Globus pallidus (tissue), 1 donor: ENCODE measurements around the gene ZNF436.

ENCODE experiments used
- DNase-seq: peaks from one replicate; pipeline ENCODE4 v3.0.0-alpha.2; 2015; ENCODE audit warnings: low spot score

The ZNF436 gene

GRCh38 chr1:23369335-23370013 is at the start of gene ZNF436:
Gene ZNF436 (minus strand): TSS chr1:23369836. CDS start chr1:23368005, 1,831 bp downstream.
- DNase-seq, result peak; percentile 60

GRCh38 chr1:23419180-23419579 is 49.5 kb upstream of the ZNF436 start:
- no peak for DNase-seq

GRCh38 chr1:23417570-23417969 is 47.9 kb upstream of the ZNF436 start:
- no peak for DNase-seq

GRCh38 chr1:23416964-23417363 is 47.3 kb upstream of the ZNF436 start:
- no peak for DNase-seq

GRCh38 chr1:23408797-23409290 is 39.2 kb upstream of the ZNF436 start:
- no peak for DNase-seq

GRCh38 chr1:23407016-23407630 is 37.5 kb upstream of the ZNF436 start:
- DNase-seq, result no peak

GRCh38 chr1:23405946-23406345 is 36.3 kb upstream of the ZNF436 start:
- no peak for DNase-seq

- DNase-seq, result peak; percentile 68
Measured at GRCh38 chr1:23403735-23404486, 34.3 kb upstream of the ZNF436 start.

GRCh38 chr1:23403355-23403734 is 33.7 kb upstream of the ZNF436 start:
- no peak for DNase-seq

- no peak for DNase-seq
Measured at GRCh38 chr1:23403038-23403336, 33.4 kb upstream of the ZNF436 start.

- DNase-seq, result no peak
Measured at GRCh38 chr1:23402286-23403037, 32.8 kb upstream of the ZNF436 start.

- DNase-seq, result no peak
Measured at GRCh38 chr1:23401313-23401712, 31.7 kb upstream of the ZNF436 start.

- no peak for DNase-seq
Measured at GRCh38 chr1:23400324-23401114, 30.9 kb upstream of the ZNF436 start.

- DNase-seq, result no peak
Measured at GRCh38 chr1:23399229-23399628, 29.6 kb upstream of the ZNF436 start.

- no peak for DNase-seq
Measured at GRCh38 chr1:23397908-23398307, 28.3 kb upstream of the ZNF436 start.

- no peak for DNase-seq
Measured at GRCh38 chr1:23396380-23396779, 26.7 kb upstream of the ZNF436 start.

- no peak for DNase-seq
Measured at GRCh38 chr1:23395849-23396248, 26.2 kb upstream of the ZNF436 start.

GRCh38 chr1:23395154-23395724 is 25.6 kb upstream of the ZNF436 start:
- DNase-seq, result no peak

- no peak for DNase-seq
Measured at GRCh38 chr1:23394684-23395083, 25.0 kb upstream of the ZNF436 start.

- DNase-seq, result no peak
Measured at GRCh38 chr1:23394181-23394580, 24.5 kb upstream of the ZNF436 start.

- no peak for DNase-seq
Measured at GRCh38 chr1:23393706-23394105, 24.1 kb upstream of the ZNF436 start.
